ENCODE data around the gene ARHGAP20.

DNA sequence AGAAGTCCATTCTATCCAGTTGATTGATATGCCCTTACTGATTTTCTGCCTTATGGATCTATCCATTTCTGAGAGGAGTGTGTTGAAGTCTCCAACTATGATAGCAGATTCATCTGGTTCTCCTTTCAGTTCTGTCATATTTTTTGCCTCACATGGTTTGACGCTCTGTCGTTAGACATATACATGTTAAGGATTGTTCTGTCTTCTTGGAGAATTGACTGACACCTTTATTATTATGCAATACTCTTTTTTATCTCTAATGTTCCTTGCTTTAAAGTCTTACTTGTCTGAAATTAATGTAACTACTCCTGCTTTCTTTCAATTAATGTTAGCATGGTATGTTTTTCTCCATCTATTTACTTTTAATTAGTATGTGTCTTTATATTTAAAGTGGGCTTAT is 12.1 kb upstream of the ARHGAP20 start:
- TF ChIP-seq POLR2A (IDR thresholded peaks at IDR 0.05): no peak
- no peak for TF ChIP-seq CTCF (IDR thresholded peaks at IDR 0.05 in 4 of 5, conservative IDR thresholded peaks at IDR 0.05 in 1 of 5)
